Muscle layer of colon (tissue), 2 donors: Measurements from ENCODE around the gene INAFM2.

Source experiments
- H3K27ac ChIP-seq: one replicate; pipeline ENCODE4 v1.7.0; 2013; ENCODE audit warnings: low read depth, mild to moderate bottlenecking, low read length, moderate library complexity
- H3K27me3 ChIP-seq, 2 donors: one replicate each; pipeline ENCODE4 v1.7.0; 2013; ENCODE audit warnings: low read length in 2 of 2, mild to moderate bottlenecking in 2 of 2; ENCODE audit not compliant: insufficient read depth in 2 of 2, control insufficient read depth in 1 of 2
- H3K36me3 ChIP-seq: one replicate; pipeline ENCODE4 v1.7.0; 2013; ENCODE audit warnings: mild to moderate bottlenecking, low read length; ENCODE audit not compliant: insufficient read depth
- H3K4me1 ChIP-seq: one replicate; pipeline ENCODE4 v1.7.0; 2013; ENCODE audit warnings: mild to moderate bottlenecking, low read length; ENCODE audit not compliant: insufficient read depth
- H3K4me3 ChIP-seq, 2 donors: one replicate each; pipeline ENCODE4 v1.7.0; 2013; ENCODE audit warnings: low read length in 2 of 2, low read depth in 1 of 2, mild to moderate bottlenecking in 1 of 2, moderate library complexity in 1 of 2
- H3K9ac ChIP-seq: one replicate; pipeline ENCODE4 v1.7.0; 2013; ENCODE audit warnings: low read length
- H3K9me3 ChIP-seq: one replicate; pipeline ENCODE4 v1.7.0; 2013; ENCODE audit warnings: mild to moderate bottlenecking, low read length
- donor health status: abdominal sarcoma.
- donor health status: Adenocarcinoma of cecum.

INAFM2 gene

DNA sequence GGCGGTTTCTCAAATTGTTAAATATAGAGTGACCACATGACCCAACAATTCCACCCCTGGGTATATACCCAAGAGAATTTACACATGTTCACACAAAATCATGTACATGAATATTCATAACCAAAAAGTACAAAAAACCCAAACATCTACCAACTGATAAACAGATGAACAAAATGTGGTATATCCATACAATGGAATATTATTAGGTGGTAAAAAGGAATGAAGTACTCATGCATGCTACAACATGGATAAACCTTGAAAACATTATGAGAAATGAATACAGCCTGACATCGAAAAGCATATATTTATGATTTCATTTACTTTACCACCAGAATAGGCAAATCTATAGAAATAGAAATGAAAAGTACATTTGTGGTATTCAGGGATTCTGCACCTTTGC, 23.1 kb upstream of the INAFM2 start:
- Histone ChIP-seq H3K9me3 (no peaks in the 10 kb centered on the region), H3K36me3 (no peaks in the 10 kb centered on the region), H3K4me1 (peaks cover 12% of the 10 kb centered on the region), H3K27me3 (no peaks in the 10 kb centered on the region), H3K27ac (no peak overlapping the region), H3K4me3 (no peak overlapping the region), H3K9ac (no peak overlapping the region)

DNA sequence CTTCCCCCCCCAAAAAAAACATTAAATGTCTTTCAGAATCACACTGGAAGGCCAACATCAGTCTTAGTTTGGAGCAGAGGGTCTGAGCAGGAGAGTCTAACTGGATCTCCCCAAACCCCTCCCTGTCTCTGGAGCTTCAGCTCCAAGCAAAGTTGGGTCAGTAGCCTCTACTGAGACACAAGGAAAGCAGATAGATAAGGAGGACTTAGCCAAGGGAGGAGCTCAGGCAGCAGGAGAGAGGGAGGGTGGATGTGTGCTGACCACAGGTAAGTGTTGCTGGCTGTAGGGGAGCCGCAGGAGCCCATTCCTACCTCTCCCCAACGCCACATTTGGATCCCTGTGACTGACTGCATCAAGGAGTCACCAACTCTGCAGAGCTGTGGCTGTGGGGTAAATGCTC, 22.7 kb upstream of the INAFM2 start:
- Histone ChIP-seq H3K36me3 (no peaks in the 10 kb centered on the region), H3K27me3 (no peaks in the 10 kb centered on the region), H3K27ac (no peak overlapping the region)

DNA sequence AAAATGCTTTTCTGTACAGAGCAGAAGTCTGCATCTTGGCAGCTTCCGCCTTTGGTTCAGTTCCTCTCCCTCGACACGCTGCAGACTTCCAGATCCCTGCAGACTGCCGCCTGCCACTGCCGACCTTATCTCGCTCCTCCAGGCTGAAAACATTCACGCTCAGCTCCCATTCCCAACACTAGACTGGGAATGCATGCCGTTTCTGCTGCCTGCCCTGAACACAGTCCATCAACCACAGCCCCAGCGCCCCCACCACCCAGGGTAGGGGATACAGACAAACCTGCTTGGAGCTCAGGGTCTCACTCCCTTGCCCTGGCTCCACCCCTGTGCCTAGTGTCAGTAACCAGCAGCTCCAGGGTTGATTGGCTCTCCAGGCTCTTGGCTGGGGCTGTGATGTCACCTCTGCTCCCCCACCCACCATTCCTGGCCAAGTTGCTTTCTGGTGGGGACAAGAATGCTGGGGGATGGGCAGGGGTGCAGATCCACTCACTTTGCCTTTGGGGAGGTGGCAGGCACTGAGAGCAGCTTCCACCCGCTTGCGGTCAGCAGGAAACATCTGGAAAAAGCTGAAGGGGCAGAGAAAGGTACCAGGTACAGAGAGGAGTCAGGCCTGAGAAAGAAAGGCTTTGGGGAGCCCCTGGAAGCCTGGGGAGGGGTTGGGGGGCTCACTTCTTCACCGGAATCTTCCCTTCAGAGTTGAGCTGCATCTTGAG, 21.9 kb upstream of the INAFM2 start:
- no peaks in the 10 kb centered on the region for H3K27me3 ChIP-seq
- no peak overlapping the region for H3K9ac ChIP-seq
- H3K4me1 ChIP-seq, result no peaks in the 10 kb centered on the region
- no peaks in the 10 kb centered on the region for H3K9me3 ChIP-seq
- H3K4me3 ChIP-seq, result no peak overlapping the region
- no peak overlapping the region for H3K27ac ChIP-seq
- H3K36me3 ChIP-seq, result no peaks in the 10 kb centered on the region

More for the DNA sequence above, 22.7 kb upstream of the INAFM2 start:
- peaks cover 8% of the 10 kb centered on the region for H3K4me1 ChIP-seq
- H3K9ac ChIP-seq, result no peak overlapping the region
- no peak overlapping the region for H3K4me3 ChIP-seq
- no peaks in the 10 kb centered on the region for H3K9me3 ChIP-seq

DNA sequence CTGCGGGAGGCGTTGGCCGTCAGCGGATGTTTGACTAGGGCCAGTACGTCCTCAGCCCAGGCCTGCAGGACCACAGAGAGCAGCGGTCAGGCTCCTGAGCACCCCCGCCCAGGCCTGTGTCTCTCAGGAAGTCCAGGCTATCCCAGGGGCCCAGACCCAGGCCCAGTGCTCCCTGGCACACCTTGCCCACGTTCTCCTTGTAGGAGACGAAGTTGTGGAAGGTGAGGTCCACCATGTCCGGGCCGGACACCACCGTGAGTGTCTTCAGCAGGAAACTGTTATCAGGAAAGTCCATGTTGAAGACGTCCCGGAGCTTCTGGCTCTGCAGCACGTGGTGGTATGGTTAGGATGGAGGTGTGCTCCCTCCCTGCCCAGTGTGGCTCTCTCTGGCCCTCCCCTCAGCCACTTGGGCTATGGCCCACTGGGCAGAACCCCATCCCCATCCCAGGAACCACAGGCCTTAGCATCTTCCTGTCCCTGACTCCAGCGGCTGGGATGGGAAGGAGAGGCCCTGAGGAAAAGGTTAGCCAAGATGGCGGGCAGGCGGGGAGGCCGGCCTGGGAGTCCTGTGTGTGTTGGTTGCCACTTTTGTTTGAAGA, 21.1 kb upstream of the INAFM2 start:
- Histone ChIP-seq H3K36me3 (no peaks in the 10 kb centered on the region), H3K27ac (no peak overlapping the region), H3K27me3 (no peaks in the 10 kb centered on the region), H3K4me1 (no peaks in the 10 kb centered on the region), H3K9ac (no peak overlapping the region), H3K4me3 (no peak overlapping the region), H3K9me3 (no peaks in the 10 kb centered on the region)

DNA sequence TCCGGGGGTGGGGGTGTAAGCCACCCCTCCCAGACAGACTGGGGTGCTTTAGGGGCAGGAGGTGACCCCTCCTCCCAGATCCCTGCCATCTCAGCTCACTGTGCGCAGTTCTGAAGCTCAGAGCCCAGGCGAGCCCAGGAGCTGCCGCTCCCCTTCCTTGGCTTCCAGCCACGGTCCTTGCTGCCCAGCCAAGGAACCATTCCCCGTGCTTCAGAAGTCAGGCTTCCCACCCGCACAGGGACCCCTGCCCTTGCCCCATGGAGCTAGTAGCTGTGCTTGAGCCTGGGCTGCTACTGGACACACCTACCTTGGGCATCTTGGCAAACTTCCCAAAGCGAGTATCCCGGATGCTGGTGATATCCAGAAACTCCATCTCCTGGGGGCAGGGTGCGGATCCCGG, 20.5 kb upstream of the INAFM2 start:
- H3K36me3 ChIP-seq, result no peaks in the 10 kb centered on the region
- H3K4me1 ChIP-seq, result no peaks in the 10 kb centered on the region
- H3K27ac ChIP-seq, result no peak overlapping the region
- H3K4me3 ChIP-seq, result no peak overlapping the region
- H3K27me3 ChIP-seq, result no peaks in the 10 kb centered on the region
- no peaks in the 10 kb centered on the region for H3K9me3 ChIP-seq
- H3K9ac ChIP-seq, result no peak overlapping the region

DNA sequence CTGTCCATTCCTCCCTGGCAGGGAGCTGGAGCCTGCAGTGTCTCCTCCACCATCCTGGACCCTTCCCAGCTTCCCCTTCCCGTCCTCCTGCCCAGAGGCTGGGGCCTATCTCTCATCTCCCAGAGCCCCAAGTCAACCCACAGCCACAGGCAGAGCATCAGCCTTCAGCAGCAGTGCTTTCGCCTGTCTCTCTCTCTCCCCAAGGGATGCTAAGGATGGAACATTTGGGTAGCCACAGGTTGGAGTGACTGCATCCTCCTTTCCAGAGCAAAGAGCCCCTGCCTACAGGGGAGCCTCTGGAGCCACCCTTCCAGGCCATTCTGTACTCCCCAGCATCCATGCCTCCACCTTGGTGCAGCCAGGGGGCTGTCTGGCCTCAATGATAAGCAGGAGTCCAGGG, 19.9 kb upstream of the INAFM2 start:
- Histone ChIP-seq H3K4me1 (no peaks in the 10 kb centered on the region), H3K4me3 (no peak overlapping the region), H3K27me3 (no peaks in the 10 kb centered on the region), H3K27ac (no peak overlapping the region), H3K9ac (no peak overlapping the region), H3K36me3 (no peaks in the 10 kb centered on the region), H3K9me3 (no peaks in the 10 kb centered on the region)

DNA sequence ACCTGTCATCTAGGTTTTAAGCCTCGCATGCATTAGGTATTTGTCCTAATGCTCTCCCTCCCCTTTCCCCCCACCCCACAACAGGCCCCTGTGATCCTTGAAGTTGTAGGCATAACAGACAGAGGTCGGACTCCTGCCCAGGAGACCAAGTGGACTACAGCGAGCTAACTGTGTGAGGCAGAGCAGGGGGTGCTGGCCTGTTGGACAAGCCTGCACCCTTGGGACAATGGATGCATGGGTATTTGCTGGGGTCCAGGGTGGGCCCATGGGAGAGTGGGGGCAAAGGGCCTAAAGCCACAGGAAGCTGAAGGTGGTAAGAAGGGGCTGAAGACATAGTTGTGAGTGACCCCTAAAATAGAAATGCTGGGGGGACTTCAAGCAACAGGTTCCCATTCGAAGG, 18.2 kb upstream of the INAFM2 start:
- Histone ChIP-seq H3K4me1 (no peaks in the 10 kb centered on the region), H3K9ac (no peak overlapping the region), H3K9me3 (no peaks in the 10 kb centered on the region), H3K27ac (no peak overlapping the region), H3K4me3 (no peak overlapping the region), H3K27me3 (no peaks in the 10 kb centered on the region), H3K36me3 (no peaks in the 10 kb centered on the region)

DNA sequence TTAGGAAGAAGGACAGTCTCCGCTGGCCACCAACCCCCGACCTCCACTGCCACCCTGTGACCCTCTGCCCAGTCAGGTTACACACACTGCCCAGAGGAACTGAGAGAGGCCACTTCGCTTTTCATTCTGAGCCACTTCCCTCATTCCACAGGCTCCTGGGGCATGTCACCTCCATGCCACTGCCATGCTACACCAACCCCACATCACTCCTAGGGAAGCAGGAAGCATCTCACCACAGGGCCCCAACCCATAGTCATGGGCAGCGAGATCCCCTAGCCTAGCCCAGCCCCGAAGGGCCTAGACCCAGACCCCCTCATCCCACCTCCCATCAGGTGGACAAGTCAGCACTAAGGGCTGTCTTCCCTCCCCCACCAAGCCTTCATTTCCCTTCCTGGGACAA, 17.1 kb upstream of the INAFM2 start:
- Histone ChIP-seq H3K27ac (no peak overlapping the region), H3K4me1 (no peaks in the 10 kb centered on the region), H3K9me3 (no peaks in the 10 kb centered on the region), H3K9ac (no peak overlapping the region), H3K27me3 (no peaks in the 10 kb centered on the region), H3K36me3 (no peaks in the 10 kb centered on the region), H3K4me3 (no peak overlapping the region)

DNA sequence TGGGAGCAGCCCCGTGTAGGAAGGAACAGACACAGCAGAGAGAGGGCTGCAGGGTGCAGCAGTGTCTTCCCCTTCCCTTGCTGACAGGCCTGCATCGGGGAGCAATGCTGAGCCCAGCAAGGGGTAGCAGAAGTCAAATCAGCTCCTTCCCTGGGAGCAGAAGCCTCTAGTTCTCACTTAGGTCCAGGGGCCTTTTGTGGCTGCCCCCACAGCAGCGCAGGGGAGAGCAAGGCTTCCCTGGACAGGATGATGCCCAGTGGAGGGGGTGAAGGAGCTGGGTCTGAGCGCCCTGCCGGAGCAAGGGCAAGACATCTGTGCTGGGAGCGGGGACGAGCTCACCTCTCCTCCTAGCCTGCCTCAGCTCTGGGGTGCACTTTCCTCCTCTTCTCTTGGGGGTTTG, 16.6 kb upstream of the INAFM2 start:
- Histone ChIP-seq H3K4me3 (peak overlapping the region in 1 of 2 donors; percentile 22), H3K27ac (no peak overlapping the region), H3K36me3 (no peaks in the 10 kb centered on the region), H3K4me1 (no peaks in the 10 kb centered on the region), H3K9ac (no peak overlapping the region), H3K9me3 (no peaks in the 10 kb centered on the region), H3K27me3 (no peaks in the 10 kb centered on the region)

DNA sequence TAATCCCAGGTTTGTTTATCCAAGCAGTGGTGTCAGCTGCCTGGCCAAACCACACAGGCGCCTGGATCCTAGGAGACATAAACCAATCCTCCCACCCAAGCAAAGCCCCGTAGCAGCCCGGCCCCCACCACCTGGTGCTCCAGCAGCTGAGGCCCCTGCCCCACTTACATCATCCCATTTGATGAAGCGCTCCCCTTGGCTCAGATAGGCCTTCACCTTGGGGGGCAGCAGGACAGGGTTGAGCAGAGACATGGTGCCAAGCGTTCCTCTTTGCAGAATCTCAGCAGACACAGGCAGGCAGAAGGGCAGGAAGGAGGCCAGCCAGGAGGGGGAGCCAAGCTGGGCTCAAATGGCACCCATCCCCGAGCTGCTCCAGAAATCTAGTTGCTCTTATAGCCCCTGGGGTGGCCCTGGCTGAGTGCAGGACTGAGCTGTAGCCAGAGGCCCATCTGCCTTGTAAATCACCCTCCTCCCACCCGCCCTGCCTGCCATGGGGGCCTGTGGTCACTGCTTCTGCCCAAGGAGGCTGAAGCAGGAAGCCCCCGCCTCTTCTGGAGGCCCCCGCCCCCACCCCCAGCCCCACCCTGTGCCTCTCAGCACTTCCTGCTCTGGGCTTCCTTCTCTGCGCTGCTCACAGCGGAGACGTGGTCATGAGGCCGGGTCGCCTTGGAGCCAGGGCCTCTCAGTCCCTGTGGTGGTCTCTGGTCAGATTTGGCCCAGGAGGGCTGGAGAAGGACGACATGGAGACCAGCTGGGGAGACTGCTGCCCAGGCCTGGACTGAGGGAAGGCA, 15.9 kb upstream of the INAFM2 start, which contains the start of gene PLCB2:
TSS of gene PLCB2 (minus strand) at position 515 of the 791 bp plus-strand sequence. CDS start at position 252, 263 bp downstream.
- Histone ChIP-seq H3K27ac (no peak within 1 kb of the TSS), H3K4me3 (peak within 1 kb of the TSS in 1 of 2 donors; percentile 22)

DNA sequence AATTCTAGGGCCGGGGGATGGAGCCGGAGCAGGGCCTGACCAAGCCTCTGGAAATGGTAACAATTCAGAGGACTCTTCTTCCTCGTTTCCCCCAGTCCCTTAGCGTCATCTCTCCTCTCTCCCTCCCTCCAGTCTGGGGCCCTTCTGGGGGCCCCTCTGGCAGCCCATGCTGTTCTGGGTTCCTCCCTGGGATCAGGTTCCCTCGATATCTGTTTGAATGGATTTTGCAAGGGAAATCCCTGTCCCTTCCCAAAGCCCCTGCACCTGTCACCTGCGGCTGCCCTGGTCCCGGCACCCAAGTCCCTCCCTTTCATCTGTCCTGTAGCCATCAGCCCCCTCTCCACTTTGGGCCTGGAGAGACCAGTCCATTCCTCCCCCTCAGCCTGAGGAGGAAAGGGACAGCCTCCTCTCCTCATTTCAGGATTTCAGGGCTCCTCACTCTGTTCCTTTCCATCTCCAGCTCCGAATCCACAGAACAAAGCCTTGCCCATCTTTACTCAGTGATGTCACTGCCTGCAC, 14.1 kb upstream of the INAFM2 start:
- no peak overlapping the region for H3K4me3 ChIP-seq

More for the DNA sequence above, 15.9 kb upstream of the INAFM2 start, which contains the start of gene PLCB2:
- Histone ChIP-seq H3K4me1 (no peaks in the 10 kb centered on the region), H3K9me3 (no peaks in the 10 kb centered on the region), H3K9ac (no peak within 1 kb of the TSS), H3K27me3 (no peaks in the 10 kb centered on the region), H3K36me3 (no peaks in the 10 kb centered on the region)

More for the DNA sequence above, 14.1 kb upstream of the INAFM2 start:
- H3K36me3 ChIP-seq, result no peaks in the 10 kb centered on the region
- no peaks in the 10 kb centered on the region for H3K27me3 ChIP-seq
- no peak overlapping the region for H3K27ac ChIP-seq
- H3K9me3 ChIP-seq, result no peaks in the 10 kb centered on the region
- H3K4me1 ChIP-seq, result no peaks in the 10 kb centered on the region
- no peak overlapping the region for H3K9ac ChIP-seq
